Neural progenitor cell (in vitro differentiated cells): ENCODE measurements around the gene CFAP410. TPM values are rescaled to one million over a fixed set of nuclear protein-coding genes. Genes with fewer than 3 reads are reported as not detected.

Experiments used
- DNase-seq: peaks from one replicate; pipeline ENCODE4 v3.0.0-alpha.2; 2016; ENCODE audit warnings: low spot score
- H2AFZ ChIP-seq: fragments of 200-600 bp; sonication (generic); replicated peaks from 2 replicates; pipeline ENCODE4 v1.6.1; 2016; ENCODE audit warnings: antibody characterized with exemption
- H3F3A ChIP-seq: fragments of 200-600 bp; sonication (generic); 2 replicates; pipeline ENCODE4 v1.6.1; 2016; ENCODE audit warnings: antibody characterized with exemption, low read depth
- H3K27ac ChIP-seq: fragments of 200-600 bp; sonication (generic); 2 replicates; pipeline ENCODE4 v1.5.1; 2016; ENCODE audit warnings: mild to moderate bottlenecking
- H3K27me3 ChIP-seq: fragments of 200-600 bp; sonication (generic); 2 replicates; pipeline ENCODE4 v1.6.1; 2016; ENCODE audit warnings: mild to moderate bottlenecking, moderate library complexity
- H3K36me3 ChIP-seq: fragments of 200-600 bp; sonication (generic); 2 replicates; pipeline ENCODE4 v1.5.1; 2016
- H3K4me1 ChIP-seq: fragments of 200-600 bp; sonication (generic); 2 replicates; pipeline ENCODE4 v1.6.1; 2016; ENCODE audit warnings: mixed run types
- H3K4me2 ChIP-seq: fragments of 200-600 bp; sonication (generic); 2 replicates; pipeline ENCODE4 v1.6.1; 2016
- H3K4me3 ChIP-seq: fragments of 200-600 bp; sonication (generic); 2 replicates; pipeline ENCODE4 v1.5.1; 2016
- H3K79me2 ChIP-seq: fragments of 200-600 bp; sonication (generic); 2 replicates; pipeline ENCODE4 v1.6.1; 2016; ENCODE audit warnings: low read depth
- H3K9ac ChIP-seq: fragments of 200-600 bp; sonication (generic); 2 replicates; pipeline ENCODE4 v1.6.1; 2016
- H3K9me3 ChIP-seq: fragments of 200-600 bp; sonication (generic); 2 replicates; pipeline ENCODE4 v1.5.1; 2016; ENCODE audit warnings: low read depth
- H4K20me1 ChIP-seq: fragments of 200-600 bp; sonication (generic); 2 replicates; pipeline ENCODE4 v1.6.1; 2016; ENCODE audit warnings: low read depth
- H3K27ac Mint-ChIP-seq: 3 replicates; pipeline ENCODE4 v1.8.0; 2021; ENCODE audit warnings: mixed read lengths
- H3K27me3 Mint-ChIP-seq: 2 replicates; pipeline ENCODE4 v1.8.0; 2022; ENCODE audit warnings: low read depth, mild to moderate bottlenecking, inconsistent platforms, moderate library complexity, mixed read lengths; ENCODE audit not compliant: insufficient read depth
- H3K36me3 Mint-ChIP-seq: 3 replicates; pipeline ENCODE4 v1.8.0; 2021; ENCODE audit warnings: mixed read lengths
- H3K4me1 Mint-ChIP-seq: 3 replicates; pipeline ENCODE4 v1.8.0; 2021; ENCODE audit warnings: mixed read lengths
- H3K4me3 Mint-ChIP-seq: 3 replicates; pipeline ENCODE4 v1.8.0; 2021; ENCODE audit warnings: mild to moderate bottlenecking, moderate library complexity, mixed read lengths
- H3K9me3 Mint-ChIP-seq: 3 replicates; pipeline ENCODE4 v1.8.0; 2020; ENCODE audit warnings: mixed read lengths
- CTCF ChIP-seq: fragments of 200-600 bp; sonication (generic); IDR thresholded peaks from 2 replicates; pipeline ENCODE4 v1.5.1; 2017; ENCODE audit warnings: antibody characterized with exemption, mild to moderate bottlenecking
- EZH2 ChIP-seq: fragments of 200-600 bp; sonication (generic); IDR thresholded peaks from 2 replicates; pipeline ENCODE4 v1.6.1; 2017; ENCODE audit warnings: antibody characterized with exemption, mild to moderate bottlenecking, moderate library complexity
- EZH2phosphoT487 ChIP-seq: fragments of 200-600 bp; sonication (generic); IDR thresholded peaks from 2 replicates; pipeline ENCODE4 v1.6.1; 2017; ENCODE audit warnings: antibody characterized with exemption
- total RNA-seq: library from RNA; depleted of rRNA; stranded (reverse); fragments of >200 nt; gene quantifications from 2 replicates; pipeline ENCODE4 v1.2.3, GENCODE V29; 2015; ENCODE audit warnings: low replicate concordance

The CFAP410 gene
- total RNA-seq, 1 donor from 2014 or later = 7.5 TPM

GRCh38 chr21:44299085-44299457 is 40.1 kb downstream of the CFAP410 start:
- H3K9me3 Mint-ChIP-seq = no peaks in the 10 kb centered on the region
- Histone ChIP-seq H3K79me2 (peaks cover 12% of the 10 kb centered on the region), H3K9ac (no peak overlapping the region)

GRCh38 chr21:44298301-44298700 is 40.9 kb downstream of the CFAP410 start:
- no peak overlapping the region for H3K4me2 ChIP-seq
- peaks cover 12% of the 10 kb centered on the region for H3K79me2 ChIP-seq
- no peaks in the 10 kb centered on the region for H3K36me3 ChIP-seq
- no peak overlapping the region for H2AFZ ChIP-seq
- Mint-ChIP-seq H3K27me3 (no peaks in the 10 kb centered on the region), H3K4me3 (peak overlapping the region; percentile 76), H3K4me1 (peaks cover 22% of the 10 kb centered on the region), H3K27ac (peak overlapping the region; percentile 50), H3K9me3 (no peaks in the 10 kb centered on the region), H3K36me3 (no peaks in the 10 kb centered on the region)
- TF ChIP-seq CTCF (no peak), EZH2 (no peak), EZH2phosphoT487 (no peak)
- H3K9me3 ChIP-seq = no peaks in the 10 kb centered on the region
- DNase-seq = no peak
- H3K9ac ChIP-seq = no peak overlapping the region
- peaks cover 9% of the 10 kb centered on the region for H3F3A ChIP-seq
- H3K4me3 ChIP-seq = no peak overlapping the region
- peaks cover 12% of the 10 kb centered on the region for H3K4me1 ChIP-seq
- H3K27ac ChIP-seq = no peak overlapping the region
- peaks cover 22% of the 10 kb centered on the region for H3K27me3 ChIP-seq
- H4K20me1 ChIP-seq = peaks cover 29% of the 10 kb centered on the region

More at GRCh38 chr21:44299085-44299457, 40.1 kb downstream of the CFAP410 start:
- H3K9me3 ChIP-seq = no peaks in the 10 kb centered on the region
- H3K4me1 Mint-ChIP-seq = peaks cover 30% of the 10 kb centered on the region
- no peak for DNase-seq
- TF ChIP-seq CTCF (no peak), EZH2phosphoT487 (no peak), EZH2 (no peak)
- peak overlapping the region; percentile 89 for H3K4me3 ChIP-seq
- peak overlapping the region; percentile 86 for H3K4me2 ChIP-seq
- H3K27me3 Mint-ChIP-seq = peaks cover 2% of the 10 kb centered on the region
- peaks cover 37% of the 10 kb centered on the region for H4K20me1 ChIP-seq
- H3K36me3 Mint-ChIP-seq = no peaks in the 10 kb centered on the region
- H3K27ac Mint-ChIP-seq = peak overlapping the region; percentile 53
- H2AFZ ChIP-seq = peak overlapping the region; percentile 14
- peaks cover 22% of the 10 kb centered on the region for H3K27me3 ChIP-seq
- H3K4me3 Mint-ChIP-seq = peak overlapping the region; percentile 91
- H3K27ac ChIP-seq = no peak overlapping the region
- peaks cover 17% of the 10 kb centered on the region for H3F3A ChIP-seq
- H3K36me3 ChIP-seq = no peaks in the 10 kb centered on the region
- peaks cover 19% of the 10 kb centered on the region for H3K4me1 ChIP-seq

GRCh38 chr21:44297525-44298290 is 41.5 kb downstream of the CFAP410 start:
- DNase-seq = peak; percentile 93
- no peaks in the 10 kb centered on the region for H3K36me3 ChIP-seq
- H3K27ac Mint-ChIP-seq = no peak overlapping the region
- no peak overlapping the region for H3K4me2 ChIP-seq
- H3K27me3 ChIP-seq = peaks cover 22% of the 10 kb centered on the region
- no peaks in the 10 kb centered on the region for H3K9me3 Mint-ChIP-seq
- peaks cover 9% of the 10 kb centered on the region for H3K79me2 ChIP-seq
- H3K9me3 ChIP-seq = no peaks in the 10 kb centered on the region
- no peak overlapping the region for H3K27ac ChIP-seq
- H4K20me1 ChIP-seq = peaks cover 23% of the 10 kb centered on the region
- peaks cover 4% of the 10 kb centered on the region for H3F3A ChIP-seq
- H3K36me3 Mint-ChIP-seq = no peaks in the 10 kb centered on the region
- peaks cover 8% of the 10 kb centered on the region for H3K4me1 ChIP-seq
- H3K27me3 Mint-ChIP-seq = no peaks in the 10 kb centered on the region
- H3K4me3 Mint-ChIP-seq = peak overlapping the region; percentile 76
- H3K4me3 ChIP-seq = no peak overlapping the region
- TF ChIP-seq EZH2 (no peak), CTCF (peak; percentile 84)
- peaks cover 18% of the 10 kb centered on the region for H3K4me1 Mint-ChIP-seq
- no peak overlapping the region for H3K9ac ChIP-seq
- no peak overlapping the region for H2AFZ ChIP-seq
